SK-N-SH treated with all-trans-retinoic acid at 6 μM for 48 hours (cell line): Measurements from ENCODE around the gene ZNF341.

Experiments
- ATAC-seq: fragments of 200-7000 bp; cut with Tn5 transposase; 3 replicates; pipeline ENCODE4 v1.9.1; 2020; ENCODE audit warnings: mild to moderate bottlenecking, moderate library complexity
- ARNTL ChIP-seq: fragments of 450-650 bp; formaldehyde crosslinking; IDR thresholded peaks from 2 replicates; pipeline ENCODE4 v1.5.0; 2020; ENCODE audit warnings: low read depth, mild to moderate bottlenecking, moderate library complexity, borderline replicate concordance
- CREB5 ChIP-seq: fragments of 250-450 bp; sonication (Bioruptor Pico); IDR thresholded peaks from 2 replicates; pipeline ENCODE4 v1.5.1; 2020; ENCODE audit warnings: low read depth, mild to moderate bottlenecking, moderate library complexity
- CSDC2 ChIP-seq: fragments of 250-450 bp; sonication (Bioruptor Pico); IDR thresholded peaks from 2 replicates; pipeline ENCODE4 v1.5.0; 2020; ENCODE audit warnings: mild to moderate bottlenecking, moderate library complexity
- CSRNP3 ChIP-seq: fragments of 250-450 bp; sonication (Bioruptor Pico); IDR thresholded peaks from 2 replicates; pipeline ENCODE4 v1.5.1; 2021; ENCODE audit warnings: mild to moderate bottlenecking, moderate library complexity
- GLIS3 ChIP-seq: fragments of 250-450 bp; sonication (Bioruptor Pico); IDR thresholded peaks from 2 replicates; pipeline ENCODE4 v1.5.0; 2020; ENCODE audit warnings: mild to moderate bottlenecking, moderate library complexity
- ISL1 ChIP-seq: fragments of 250-450 bp; sonication (Bioruptor Pico); IDR thresholded peaks from 2 replicates; pipeline ENCODE4 v2.1.2; 2022; ENCODE audit warnings: mild to moderate bottlenecking, moderate library complexity
- OSR1 ChIP-seq: fragments of 250-450 bp; sonication (Bioruptor Pico); IDR thresholded peaks from 2 replicates; pipeline ENCODE4 v1.8.0; 2022; ENCODE audit warnings: moderate library complexity, mild to moderate bottlenecking, inconsistent platforms
- PATZ1 ChIP-seq: fragments of 250-450 bp; sonication (Bioruptor Pico); IDR thresholded peaks from 2 replicates; pipeline ENCODE4 v1.8.0; 2020; ENCODE audit warnings: mild to moderate bottlenecking, moderate library complexity, borderline replicate concordance
- PPARA ChIP-seq: fragments of 250-450 bp; sonication (Bioruptor Pico); IDR thresholded peaks from 2 replicates; pipeline ENCODE4 v1.5.0; 2020; ENCODE audit warnings: mild to moderate bottlenecking, borderline replicate concordance
- SNAI2 ChIP-seq: fragments of 250-450 bp; sonication (Bioruptor Pico); IDR thresholded peaks from 2 replicates; pipeline ENCODE4 v1.5.0; 2020; ENCODE audit warnings: mild to moderate bottlenecking, moderate library complexity
- TCF4 ChIP-seq: fragments of 250-450 bp; sonication (Bioruptor Pico); IDR thresholded peaks from 2 replicates; pipeline ENCODE4 v1.8.0; 2021; ENCODE audit warnings: mild to moderate bottlenecking, moderate library complexity, borderline replicate concordance
- TOX ChIP-seq: fragments of 250-450 bp; sonication (Bioruptor Pico); IDR thresholded peaks from 2 replicates; pipeline ENCODE4 v1.8.0; 2021; ENCODE audit warnings: mild to moderate bottlenecking, moderate library complexity, borderline replicate concordance
- TSHZ2 ChIP-seq: fragments of 250-450 bp; sonication (Bioruptor Pico); IDR thresholded peaks from 2 replicates; pipeline ENCODE4 v1.5.0; 2020; ENCODE audit warnings: mild to moderate bottlenecking, moderate library complexity
- ZFP3 ChIP-seq: fragments of 250-450 bp; sonication (Bioruptor Pico); IDR thresholded peaks from 2 replicates; pipeline ENCODE4 v1.5.0; 2020; ENCODE audit warnings: mild to moderate bottlenecking, moderate library complexity
- ZFP30 ChIP-seq: fragments of 450-650 bp; formaldehyde crosslinking; IDR thresholded peaks from 2 replicates; pipeline ENCODE4 v1.5.0; 2022; ENCODE audit warnings: mild to moderate bottlenecking, moderate library complexity
- ZNF565 ChIP-seq: fragments of 450-650 bp; formaldehyde crosslinking; conservative IDR thresholded peaks from 2 replicates; pipeline ENCODE4 v1.5.0; 2020; ENCODE audit warnings: low read depth, mild to moderate bottlenecking, moderate library complexity
- ZNF70 ChIP-seq: fragments of 450-650 bp; formaldehyde crosslinking; IDR thresholded peaks from 2 replicates; pipeline ENCODE4 v1.5.0; 2020; ENCODE audit warnings: mild to moderate bottlenecking, moderate library complexity
- ZNF8 ChIP-seq: fragments of 450-650 bp; formaldehyde crosslinking; IDR thresholded peaks from 2 replicates; pipeline ENCODE4 v1.5.0; 2020; ENCODE audit warnings: mild to moderate bottlenecking, moderate library complexity

Gene ZNF341

GRCh38 chr20:33832103-33832804 lies 100.5 kb downstream of the ZNF341 start:
- ATAC-seq: no peak
- TF ChIP-seq ZFP3 (no peak), CREB5 (CRISPR knock-in tag) (no peak), PATZ1 (CRISPR knock-in tag) (no peak), PPARA (no peak)

GRCh38 chr20:33833333-33833732 lies 101.5 kb downstream of the ZNF341 start:
- no peak for TF ChIP-seq GLIS3 (CRISPR knock-in tag)
- no peak for TF ChIP-seq SNAI2 (CRISPR knock-in tag)
- TF ChIP-seq PATZ1 (CRISPR knock-in tag): no peak
- no peak for TF ChIP-seq CREB5 (CRISPR knock-in tag)
- TF ChIP-seq TSHZ2 (CRISPR knock-in tag): no peak
- no peak for TF ChIP-seq TOX (CRISPR knock-in tag)
- TF ChIP-seq ZNF565 (CRISPR knock-in tag): no peak
- no peak for TF ChIP-seq ARNTL (CRISPR knock-in tag)
- no peak for TF ChIP-seq ISL1 (CRISPR knock-in tag)
- TF ChIP-seq PPARA: no peak
- ATAC-seq: no peak

GRCh38 chr20:33835615-33836172 lies 103.9 kb downstream of the ZNF341 start:
- ATAC-seq: no peak
- no peak for TF ChIP-seq PATZ1 (CRISPR knock-in tag)
- TF ChIP-seq ZFP30 (CRISPR knock-in tag): no peak
- no peak for TF ChIP-seq CSRNP3 (CRISPR knock-in tag)
- no peak for TF ChIP-seq OSR1 (CRISPR knock-in tag)
- TF ChIP-seq ZNF70: no peak
- TF ChIP-seq ZNF8: no peak
- TF ChIP-seq TCF4 (CRISPR knock-in tag): no peak
- TF ChIP-seq CSDC2 (CRISPR knock-in tag): no peak
- TF ChIP-seq SNAI2 (CRISPR knock-in tag): no peak
- no peak for TF ChIP-seq ARNTL (CRISPR knock-in tag)
- TF ChIP-seq TSHZ2 (CRISPR knock-in tag): no peak
